ENCODE measurements around the gene IFITM2. TPM values are rescaled to one million over a fixed set of nuclear protein-coding genes. Genes with fewer than 3 reads are reported as not detected.

The IFITM2 gene
- total RNA-seq, 1 donor from 2014 or later = 2.0 TPM

Small RNAs within 50 kb of the gene (small RNA-seq; reads per million reads assigned to genes)
- not detected for gene AC136475.6 (ENCODE audit: low replicate concordance)

Other genes with a start within 250 kb of the IFITM2 start
- not detected for gene SCGB1C1, start 114.7 kb upstream of the IFITM2 start, total RNA-seq
- gene BET1L, start 100.4 kb upstream of the IFITM2 start, total RNA-seq = 6.6 TPM
- 66.9 TPM for gene RIC8A, start 100.1 kb upstream of the IFITM2 start, total RNA-seq
- 12.3 TPM for gene SIRT3, start 71.5 kb upstream of the IFITM2 start, total RNA-seq
- gene PSMD13, start 70.8 kb upstream of the IFITM2 start, total RNA-seq = 73.0 TPM
- not detected for gene NLRP6, start 29.4 kb upstream of the IFITM2 start, total RNA-seq
- gene PGGHG, start 18.7 kb upstream of the IFITM2 start, total RNA-seq = 1.5 TPM
- gene IFITM5, start 8.3 kb upstream of the IFITM2 start, total RNA-seq = not detected
- 3.9 TPM for gene IFITM1, start 6.2 kb downstream of the IFITM2 start, total RNA-seq
- gene IFITM3, start 13.0 kb downstream of the IFITM2 start, total RNA-seq = 5.2 TPM
- 67.6 TPM for gene B4GALNT4, start 61.7 kb downstream of the IFITM2 start, total RNA-seq
- gene PKP3, start 86.4 kb downstream of the IFITM2 start, total RNA-seq = 0.74 TPM
- 5.7 TPM for gene SIGIRR, start 107.2 kb downstream of the IFITM2 start, total RNA-seq
- gene ANO9, start 134.2 kb downstream of the IFITM2 start, total RNA-seq = not detected
- 18.2 TPM for gene PTDSS2, start 142.5 kb downstream of the IFITM2 start, total RNA-seq
- gene RNH1, start 199.4 kb downstream of the IFITM2 start, total RNA-seq = 35.7 TPM
- gene HRAS, start 227.8 kb downstream of the IFITM2 start, total RNA-seq = 35.7 TPM
- gene LRRC56, start 229.7 kb downstream of the IFITM2 start, total RNA-seq = 0.98 TPM

All from temporal lobe (tissue), 2 donors.